GM12891 (cell line): ENCODE measurements around the gene ZKSCAN1.
A peak's percentile ranks its signal among the peaks of the same experiment; 100 is the strongest.

ENCODE experiments used
- DNase-seq: peaks from one replicate; pipeline ENCODE4 v3.0.0; 2011; ENCODE audit warnings: low spot score; ENCODE audit not compliant: insufficient read length
- FAIRE-seq: peaks from 2 replicates; lab custom pipeline; 2011; peaks lifted over from hg19 to GRCh38; lab: Jason Lieb, UNC
- PAX5 ChIP-seq: IDR thresholded peaks from 2 replicates; pipeline ENCODE4 v1.6.1; 2011; ENCODE audit warnings: low read length, moderate library complexity, mild to moderate bottlenecking; ENCODE audit not compliant: insufficient read depth, severe bottlenecking
- POLR2A ChIP-seq: IDR thresholded peaks from 2 replicates; pipeline ENCODE4 v1.6.1; 2011; ENCODE audit warnings: low read depth, low read length, control low read depth
- POLR2AphosphoS5 ChIP-seq: IDR thresholded peaks from 2 replicates; pipeline ENCODE4 v1.6.1; 2011; ENCODE audit warnings: low read depth, low read length, control low read depth
- POU2F2 ChIP-seq: IDR thresholded peaks from 2 replicates; pipeline ENCODE4 v1.6.1; 2011; ENCODE audit warnings: low read depth, mild to moderate bottlenecking, control low read depth, low read length, moderate library complexity
- SPI1 ChIP-seq: IDR thresholded peaks from 2 replicates; pipeline ENCODE4 v1.6.1; 2011; ENCODE audit warnings: low read depth, low read length, control low read depth
- TAF1 ChIP-seq: IDR thresholded peaks from 2 replicates; pipeline ENCODE4 v1.6.1; 2011; ENCODE audit warnings: low read depth, low read length, control low read depth

Gene ZKSCAN1

GRCh38 chr7:100077205-100077604 is 61.8 kb downstream of the ZKSCAN1 start:
- TF ChIP-seq PAX5: no peak
- no peak for TF ChIP-seq POLR2AphosphoS5
- TF ChIP-seq POLR2A: no peak
- no peak for TF ChIP-seq TAF1
- no peak for TF ChIP-seq SPI1
- TF ChIP-seq POU2F2: no peak
- FAIRE-seq (no peak), DNase-seq (no peak)

GRCh38 chr7:100079024-100079560 is 63.7 kb downstream of the ZKSCAN1 start:
- FAIRE-seq: no peak

DNA sequence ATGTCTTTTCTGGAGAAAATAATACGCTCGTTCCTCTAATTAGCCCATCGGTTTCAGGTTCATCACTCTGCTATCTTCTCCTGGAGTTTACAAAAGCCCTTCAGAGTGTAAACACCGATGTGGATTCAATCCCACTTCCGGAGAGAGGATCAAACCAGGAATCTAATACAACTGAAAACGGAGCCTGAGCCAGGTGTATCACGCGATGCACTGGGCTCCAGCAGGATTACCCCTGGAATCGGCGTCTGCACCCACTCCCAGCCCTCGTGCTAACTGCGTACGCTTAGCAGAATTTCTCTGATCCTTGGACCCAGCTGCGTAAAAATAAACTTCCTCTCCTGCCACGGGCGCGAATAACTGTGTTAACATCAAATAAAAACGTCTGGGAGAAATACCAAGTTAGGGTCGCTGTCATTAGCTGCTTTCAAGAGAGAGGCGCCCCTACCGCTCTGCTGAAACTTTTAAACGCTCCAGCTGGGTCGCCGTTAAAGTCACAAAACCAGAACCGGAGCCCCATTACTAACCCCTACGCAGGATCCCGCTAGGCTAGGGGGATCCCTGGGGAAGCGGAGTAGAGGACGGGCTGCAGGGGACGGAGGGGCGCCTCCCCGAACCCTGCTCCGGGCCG is 65.6 kb downstream of the ZKSCAN1 start:
- DNase-seq (no peak), FAIRE-seq (no peak)
- TF ChIP-seq POLR2A: no peak
- no peak for TF ChIP-seq TAF1
- no peak for TF ChIP-seq PAX5
- TF ChIP-seq POLR2AphosphoS5: no peak
- no peak for TF ChIP-seq POU2F2
- no peak for TF ChIP-seq SPI1

More at GRCh38 chr7:100079024-100079560, 63.7 kb downstream of the ZKSCAN1 start:
- TF ChIP-seq TAF1: no peak
- no peak for TF ChIP-seq POU2F2
- TF ChIP-seq POLR2A: no peak
- no peak for TF ChIP-seq SPI1
- TF ChIP-seq POLR2AphosphoS5: no peak
- TF ChIP-seq PAX5: no peak
- no peak for DNase-seq

GRCh38 chr7:100081535-100082102 is 66.2 kb downstream of the ZKSCAN1 start, which contains the start of gene ZNF3:
ZNF3 (minus strand) TSS chr7:100081723; CDS start chr7:100077357, 4,366 bp downstream.
- FAIRE-seq (peak; percentile 97), DNase-seq (peak; percentile 88)
- TF ChIP-seq TAF1: peak; percentile 76
- peak; percentile 95 for TF ChIP-seq POLR2AphosphoS5
- peak; percentile 83 for TF ChIP-seq POU2F2
- TF ChIP-seq POLR2A: peak; percentile 93
- TF ChIP-seq SPI1: peak; percentile 34; the same call in 1 of the 2 replicates
- peak; percentile 31 for TF ChIP-seq PAX5

- TF ChIP-seq SPI1 (no peak), TAF1 (no peak), POU2F2 (no peak), POLR2AphosphoS5 (no peak), PAX5 (no peak), POLR2A (no peak)
- FAIRE-seq: no peak
- no peak for DNase-seq
Observed at GRCh38 chr7:100082978-100083377, 67.6 kb downstream of the ZKSCAN1 start.

- DNase-seq (no peak), FAIRE-seq (no peak)
- TF ChIP-seq SPI1: no peak
- TF ChIP-seq TAF1: no peak
- TF ChIP-seq POLR2A: no peak
- TF ChIP-seq POU2F2: no peak
- no peak for TF ChIP-seq PAX5
- TF ChIP-seq POLR2AphosphoS5: no peak
Observed at GRCh38 chr7:100085515-100085914, 70.1 kb downstream of the ZKSCAN1 start.

DNA sequence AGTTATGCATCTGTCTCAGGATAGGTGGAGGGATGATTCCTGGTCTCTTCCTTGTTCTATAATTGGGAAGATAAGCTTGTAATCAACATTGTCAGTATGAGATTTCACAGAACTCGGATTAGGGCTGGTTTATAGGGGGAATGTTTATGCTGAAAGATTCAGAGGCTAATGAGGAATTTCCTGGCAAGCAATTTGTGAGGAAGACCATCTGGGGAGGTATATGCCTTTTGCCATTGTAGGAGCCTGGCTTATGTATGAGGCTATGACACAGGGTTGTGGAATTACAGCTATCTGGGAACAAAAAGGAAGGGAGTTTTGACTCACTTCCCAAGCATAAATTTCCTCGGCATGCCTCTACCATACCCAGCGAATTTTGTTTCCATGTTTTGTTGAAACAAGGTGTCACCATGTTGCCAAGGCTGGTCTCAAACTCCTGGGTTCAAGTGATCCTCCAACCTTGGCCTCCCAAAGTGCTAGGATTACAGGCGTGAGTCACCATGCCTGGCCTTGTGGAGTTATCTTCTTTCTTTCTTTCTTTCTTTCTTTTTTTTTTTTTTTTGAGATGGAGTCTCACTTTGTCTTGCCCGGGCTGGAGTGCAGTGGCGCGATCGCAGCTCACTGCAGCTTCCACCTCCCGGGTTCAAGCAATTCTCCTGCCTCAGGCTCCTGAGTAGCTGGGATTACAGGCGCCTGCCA is 71.8 kb downstream of the ZKSCAN1 start:
- DNase-seq (no peak), FAIRE-seq (no peak)
- no peak for TF ChIP-seq TAF1
- TF ChIP-seq POLR2A: no peak

DNA sequence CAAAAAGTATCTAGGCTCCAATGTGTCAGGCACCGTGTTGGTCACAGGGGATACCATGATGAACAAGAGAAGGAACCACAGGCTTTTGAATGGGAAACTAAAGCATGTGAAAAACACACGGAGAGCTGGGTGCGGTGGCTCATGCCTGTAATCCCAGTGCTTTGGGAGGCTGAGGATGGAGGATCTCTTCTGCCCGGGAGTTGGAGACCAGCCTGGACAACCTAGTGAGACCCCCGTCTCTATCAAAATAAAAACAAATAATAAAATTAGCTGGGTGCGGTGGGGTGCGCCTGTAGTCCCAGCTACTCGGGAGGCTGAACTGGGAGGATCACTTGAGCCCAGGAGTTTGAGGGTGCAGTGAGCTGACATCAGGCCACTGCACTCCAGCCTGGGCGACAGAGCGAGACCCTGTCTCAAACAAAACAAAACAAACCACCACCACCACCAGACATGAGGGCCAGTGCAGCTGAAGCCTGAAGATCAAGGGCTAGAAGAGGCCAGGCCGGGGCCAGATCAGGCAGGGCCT is 72.8 kb downstream of the ZKSCAN1 start:
- FAIRE-seq: peak; percentile 23
- DNase-seq: no peak
- TF ChIP-seq POLR2AphosphoS5 (no peak), TAF1 (no peak), SPI1 (no peak), POLR2A (no peak), POU2F2 (no peak), PAX5 (no peak)
